HCT116 (cell line): ENCODE data around the gene RAB11FIP2. TPM values are rescaled to one million over a fixed set of nuclear protein-coding genes. Genes with fewer than 3 reads are reported as not detected.

Source experiments
- ATAC-seq: fragments of 200-7000 bp; cut with Tn5 transposase; 2 replicates; pipeline ENCODE4 v1.9.1; 2020; ENCODE audit warnings: mild to moderate bottlenecking, moderate library complexity
- BruUV-seq: library from RNA; stranded (reverse); fragments of 400-500 nt; replicated peaks from 2 replicates; lab custom pipeline; 2021; lab: Mats Ljungman, UMichigan
- CTCF ChIA-PET: fragments of 300-600 bp; sonication (Branson Sonifier 250); formaldehyde crosslinking; loops from one replicate; lab custom pipeline; 2021; ENCODE audit warnings: antibody characterized with exemption; lab: Charles Lee
- POLR2A ChIA-PET: fragments of 300-600, 350-600 bp; sonication (Branson Sonifier 250); formaldehyde crosslinking; loops from one replicate; lab custom pipeline; 2021; ENCODE audit warnings: antibody characterized with exemption; lab: Charles Lee
- RAD21 ChIA-PET, 2 experiments: fragments of 300-600 bp; sonication (Branson Sonifier 250); formaldehyde crosslinking; loops; one replicate each; lab custom pipeline; 2023; ENCODE audit warnings: low total read pairs in 2 of 2; ENCODE audit not compliant: uncharacterized antibody in 2 of 2, unreplicated experiment in 2 of 2, low non-redundant PET in 1 of 2; lab: Charles Lee
- DNase-seq: peaks from one replicate; pipeline ENCODE4 v3.0.0-alpha.2; 2010; ENCODE audit warnings: low read depth, low spot score
- H2AFZ ChIP-seq: fragments of 200-600 bp; shearing (Covaris generic), sonication (generic); 2 replicates; pipeline ENCODE4 v1.6.1; 2017; ENCODE audit warnings: low read depth, mixed run types, mixed read lengths, antibody characterized with exemption, low read length; ENCODE audit not compliant: poor library complexity, severe bottlenecking
- H3K27ac ChIP-seq: 2 replicates; pipeline ENCODE4 v1.5.1; 2012; ENCODE audit warnings: low read depth, low read length
- H3K27me3 ChIP-seq: fragments of 200-600 bp; sonication (generic); 2 replicates; pipeline ENCODE4 v1.6.1; 2016; ENCODE audit warnings: mixed run types, low read length, mixed read lengths; ENCODE audit not compliant: insufficient read depth
- H3K36me3 ChIP-seq, 2 experiments: fragments of 200-500 bp in 1 of 2; fragments of 200-600 bp in 1 of 2; sonication (Bioruptor generic) in 1 of 2; sonication (generic) in 1 of 2; 2 replicates each; pipeline versions ENCODE4 v1.5.1 to v1.6.1; 2014 to 2016; ENCODE audit warnings: low read length in 2 of 2, inconsistent platforms in 1 of 2, mixed read lengths in 1 of 2, mixed run types in 1 of 2; ENCODE audit not compliant: insufficient read depth in 2 of 2, control insufficient read depth in 1 of 2
- H3K4me1 ChIP-seq, 2 experiments: fragments of 200-600 bp in 1 of 2; sonication (generic) in 1 of 2; 2 replicates each; pipeline versions ENCODE4 v1.5.1 to v1.6.1; 2012 to 2017; ENCODE audit warnings: low read length in 2 of 2, inconsistent platforms in 1 of 2, mild to moderate bottlenecking in 1 of 2, mixed read lengths in 1 of 2, mixed run types in 1 of 2, moderate library complexity in 1 of 2; ENCODE audit not compliant: insufficient read depth in 2 of 2, control insufficient read depth in 1 of 2
- H3K4me2 ChIP-seq: fragments of 200-600 bp; sonication (generic); 2 replicates; pipeline ENCODE4 v1.6.1; 2017; ENCODE audit warnings: mixed run types, low read length, mixed read lengths
- H3K4me3 ChIP-seq, 2 experiments: fragments of 200-600 bp in 1 of 2; sonication (generic) in 1 of 2; replicated peaks in 1 of 2; 2 replicates each; pipeline ENCODE4 v1.5.1; 2011 to 2016; ENCODE audit warnings: low read length in 2 of 2, control low read depth in 1 of 2, low read depth in 1 of 2, mild to moderate bottlenecking in 1 of 2, mixed read lengths in 1 of 2, mixed run types in 1 of 2
- H3K79me2 ChIP-seq: fragments of 200-600 bp; sonication (generic); 2 replicates; pipeline ENCODE4 v1.6.1; 2017; ENCODE audit warnings: mild to moderate bottlenecking, mixed run types, low read length, moderate library complexity, mixed read lengths; ENCODE audit not compliant: insufficient read depth
- H3K9ac ChIP-seq: fragments of 200-600 bp; sonication (generic); 2 replicates; pipeline ENCODE4 v1.6.1; 2016; ENCODE audit warnings: low read length, mixed read lengths
- H3K9me2 ChIP-seq: fragments of 200-600 bp; sonication (generic), shearing (Covaris generic); 2 replicates; pipeline ENCODE4 v1.6.1; 2017; ENCODE audit warnings: mixed run types, mild to moderate bottlenecking, moderate library complexity; ENCODE audit not compliant: insufficient read depth
- H3K9me3 ChIP-seq, 2 experiments: fragments of 200-500 bp in 1 of 2; fragments of 200-600 bp in 1 of 2; sonication (Bioruptor generic) in 1 of 2; sonication (generic) in 1 of 2; 2 replicates each; pipeline ENCODE4 v1.6.1; 2014 to 2017; ENCODE audit warnings: low read length in 2 of 2, mixed read lengths in 2 of 2, inconsistent platforms in 1 of 2, low read depth in 1 of 2, mild to moderate bottlenecking in 1 of 2, mixed run types in 1 of 2, moderate library complexity in 1 of 2; ENCODE audit not compliant: control insufficient read depth in 1 of 2, insufficient read depth in 1 of 2
- H4K20me1 ChIP-seq: fragments of 200-600 bp; sonication (generic), shearing (Covaris generic); 2 replicates; pipeline ENCODE4 v1.6.1; 2017; ENCODE audit warnings: mixed run types, mild to moderate bottlenecking, moderate library complexity; ENCODE audit not compliant: insufficient read depth
- CTCF ChIP-seq, 3 experiments: fragments of 200-600 bp in 1 of 3; sonication (generic) in 1 of 3; IDR thresholded peaks in 2 of 3; conservative IDR thresholded peaks in 1 of 3; 2 replicates each; pipeline ENCODE4 v1.5.1; 2012 to 2017; ENCODE audit warnings: low read depth in 2 of 3, low read length in 2 of 3, antibody characterized with exemption in 1 of 3, borderline replicate concordance in 1 of 3, control low read depth in 1 of 3, mild to moderate bottlenecking in 1 of 3, mixed read lengths in 1 of 3, mixed run types in 1 of 3, moderate library complexity in 1 of 3; ENCODE audit not compliant: insufficient read depth in 1 of 3
- EGR1 ChIP-seq: IDR thresholded peaks from 2 replicates; pipeline ENCODE4 v1.6.1; 2012; ENCODE audit warnings: low read depth
- ELF1 ChIP-seq: IDR thresholded peaks from 2 replicates; pipeline ENCODE4 v1.6.1; 2012; ENCODE audit warnings: low read depth, borderline replicate concordance
- EZH2 ChIP-seq: fragments of 200-600 bp; sonication (generic); IDR thresholded peaks from 2 replicates; pipeline ENCODE4 v1.6.1; 2017; ENCODE audit warnings: antibody characterized with exemption, mixed run types
- EZH2phosphoT487 ChIP-seq: fragments of 200-600 bp; IDR thresholded peaks from 2 replicates; pipeline ENCODE4 v1.6.1; 2018; ENCODE audit warnings: antibody characterized with exemption, borderline replicate concordance
- FOSL1 ChIP-seq: IDR thresholded peaks from 2 replicates; pipeline ENCODE4 v1.6.1; 2012; ENCODE audit warnings: low read depth
- POLR2AphosphoS5 ChIP-seq: IDR thresholded peaks from 2 replicates; pipeline ENCODE4 v1.6.1; 2011; ENCODE audit warnings: mild to moderate bottlenecking, low read depth, low read length, moderate library complexity
- SP1 ChIP-seq: IDR thresholded peaks from 2 replicates; pipeline ENCODE4 v1.6.1; 2012; ENCODE audit warnings: low read depth
- YY1 ChIP-seq: IDR thresholded peaks from 2 replicates; pipeline ENCODE4 v1.6.1; 2011; ENCODE audit warnings: low read length, low read depth, moderate library complexity, mild to moderate bottlenecking; ENCODE audit not compliant: insufficient replicate concordance; ENCODE audit errors: extremely low read depth
- ZNF274 ChIP-seq: fragments of 200-500 bp; sonication (Bioruptor generic); IDR thresholded peaks from 2 replicates; pipeline ENCODE4 v1.6.1; 2014; ENCODE audit warnings: mild to moderate bottlenecking, low read depth, low read length, inconsistent platforms
- intact Hi-C: fragments of 100-400 bp; cut with micrococcal nuclease; formaldehyde crosslinking; loops from 2 replicates; pipeline ENCODE4 v1.10.0; 2022
- total RNA-seq: library from RNA; stranded (reverse); gene quantifications from one replicate; pipeline ENCODE4 v1.2.1, GENCODE V29; 2021; ENCODE audit not compliant: unreplicated experiment

The RAB11FIP2 gene
- total RNA-seq, 1 experiment from 2014 or later, result 16.8 TPM

DNA sequence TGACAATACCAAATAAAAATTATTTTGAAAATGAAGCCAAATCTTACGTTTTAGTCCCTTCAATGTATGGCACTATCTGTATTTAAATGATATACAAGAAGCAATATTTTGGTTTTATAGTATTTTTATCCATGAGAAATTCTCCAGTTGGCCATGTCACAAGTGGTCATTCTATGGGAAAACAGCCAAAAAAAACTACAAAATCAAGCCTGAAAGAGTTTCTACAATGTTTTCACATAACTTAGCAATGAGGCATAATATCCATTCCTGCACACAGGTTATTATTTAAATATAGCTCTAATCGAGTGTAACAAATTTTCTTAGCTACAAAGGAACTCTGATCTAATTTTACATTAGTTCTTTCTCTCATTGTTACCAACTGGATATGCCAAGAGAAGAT is 5.4 kb downstream of the RAB11FIP2 start:
- Histone ChIP-seq H3K9me3 (no peaks in the 10 kb centered on the region), H3K4me2 (no peak overlapping the region)
- BruUV-seq, result no TSS peak

More for the DNA sequence above, 5.4 kb downstream of the RAB11FIP2 start:
- H3K27ac ChIP-seq, result no peak overlapping the region
- no peak for ATAC-seq
- no peak for DNase-seq
- no peaks in the 10 kb centered on the region for H3K9me2 ChIP-seq
- no peak overlapping the region for H2AFZ ChIP-seq
- H3K36me3 ChIP-seq, result no peaks in the 10 kb centered on the region
- H3K27me3 ChIP-seq, result no peaks in the 10 kb centered on the region
- TF ChIP-seq CTCF (IDR thresholded peaks at IDR 0.05 in 2 of 3, conservative IDR thresholded peaks at IDR 0.05 in 1 of 3; ENCODE audit: borderline replicate concordance in 1 of 3, insufficient read depth in 1 of 3, low read depth in 2 of 3, low read length in 2 of 3) (no peak), ZNF274 (no peak), EGR1 (no peak), SP1 (no peak), FOSL1 (no peak), YY1 (no peak), EZH2 (no peak), EZH2phosphoT487 (no peak), POLR2AphosphoS5 (no peak), ELF1 (no peak)
- ChIA-PET POLR2A (no interaction called here), RAD21 (no interaction called here), CTCF (no interaction called here)
- peaks cover 10 to 11% of the 10 kb centered on the region in 2 experiments; a peak in 3 of 4 replicates for H3K4me1 ChIP-seq
- H3K4me3 ChIP-seq, result no peak overlapping the region
- intact Hi-C loops, result no loop called here
- H3K79me2 ChIP-seq, result peaks cover 58% of the 10 kb centered on the region
- H3K9ac ChIP-seq, result no peak overlapping the region
- no peaks in the 10 kb centered on the region for H4K20me1 ChIP-seq
